Astrocyte (in vitro differentiated cells and primary cell): ENCODE results near the gene PDE5A. TPM values are rescaled to one million over a fixed set of nuclear protein-coding genes. Genes with fewer than 3 reads are reported as not detected.

Experiments used
- DNase-seq: peaks from one replicate; pipeline ENCODE4 v3.0.0-alpha.2; 2010; ENCODE audit warnings: low read depth
- FAIRE-seq: peaks from 2 replicates; lab custom pipeline; 2011; peaks lifted over from hg19 to GRCh38; lab: Jason Lieb, UNC
- H2AFZ ChIP-seq: 2 replicates; pipeline ENCODE4 v1.6.0; 2012; ENCODE audit warnings: low read depth, low read length, inconsistent platforms
- H3K27ac ChIP-seq: 2 replicates; pipeline ENCODE4 v1.5.1; 2011; ENCODE audit warnings: low read depth, low read length, inconsistent platforms
- H3K27me3 ChIP-seq: 2 replicates; pipeline ENCODE4 v1.6.0; 2011; ENCODE audit warnings: low read length, inconsistent platforms; ENCODE audit not compliant: insufficient read depth
- H3K36me3 ChIP-seq: 2 replicates; pipeline ENCODE4 v1.5.1; 2011; ENCODE audit warnings: low read length, inconsistent platforms; ENCODE audit not compliant: insufficient read depth
- H3K4me1 ChIP-seq: 2 replicates; pipeline ENCODE4 v1.5.1; 2011; ENCODE audit warnings: low read length, inconsistent platforms; ENCODE audit not compliant: insufficient read depth
- H3K4me2 ChIP-seq: 2 replicates; pipeline ENCODE4 v1.6.0; 2012; ENCODE audit warnings: low read length, inconsistent platforms
- H3K4me3 ChIP-seq: 2 replicates; pipeline ENCODE4 v1.5.1; 2011; ENCODE audit warnings: low read depth, mild to moderate bottlenecking, low read length, inconsistent platforms; ENCODE audit not compliant: insufficient read depth
- H3K79me2 ChIP-seq: 2 replicates; pipeline ENCODE4 v1.6.0; 2012; ENCODE audit warnings: mild to moderate bottlenecking, low read length, inconsistent platforms; ENCODE audit not compliant: insufficient read depth
- H3K9ac ChIP-seq: 2 replicates; pipeline ENCODE4 v1.6.0; 2012; ENCODE audit warnings: mild to moderate bottlenecking, low read length, inconsistent platforms
- H3K9me3 ChIP-seq: 2 replicates; pipeline ENCODE4 v1.5.1; 2012; ENCODE audit warnings: low read depth, mild to moderate bottlenecking, low read length, inconsistent platforms; ENCODE audit not compliant: insufficient read depth
- H4K20me1 ChIP-seq: 2 replicates; pipeline ENCODE4 v1.6.0; 2012; ENCODE audit warnings: low read length, inconsistent platforms; ENCODE audit not compliant: insufficient read depth
- H3K27ac Mint-ChIP-seq: one replicate; pipeline ENCODE4 v1.8.0; 2021; ENCODE audit warnings: mild to moderate bottlenecking, mixed read lengths; ENCODE audit not compliant: unreplicated experiment
- H3K27me3 Mint-ChIP-seq: one replicate; pipeline ENCODE4 v1.8.0; 2021; ENCODE audit warnings: low read depth, mixed read lengths; ENCODE audit not compliant: unreplicated experiment
- H3K36me3 Mint-ChIP-seq: one replicate; pipeline ENCODE4 v1.8.0; 2021; ENCODE audit warnings: low read depth, mixed read lengths; ENCODE audit not compliant: unreplicated experiment
- H3K4me1 Mint-ChIP-seq: one replicate; pipeline ENCODE4 v1.8.0; 2021; ENCODE audit warnings: low read depth, mixed read lengths; ENCODE audit not compliant: unreplicated experiment
- H3K4me3 Mint-ChIP-seq: one replicate; pipeline ENCODE4 v1.8.0; 2021; ENCODE audit warnings: mild to moderate bottlenecking, moderate library complexity, mixed read lengths; ENCODE audit not compliant: unreplicated experiment
- H3K9me3 Mint-ChIP-seq: one replicate; pipeline ENCODE4 v1.8.0; 2021; ENCODE audit warnings: mild to moderate bottlenecking, mixed read lengths; ENCODE audit not compliant: unreplicated experiment
- CTCF ChIP-seq: IDR thresholded peaks from 2 replicates; pipeline ENCODE4 v1.5.1; 2011; ENCODE audit warnings: low read depth, mild to moderate bottlenecking, inconsistent platforms, low read length, moderate library complexity; ENCODE audit not compliant: insufficient read depth
- EZH2 ChIP-seq: IDR thresholded peaks from 2 replicates; pipeline ENCODE4 v1.6.1; 2012; ENCODE audit warnings: mild to moderate bottlenecking, low read length, inconsistent platforms; ENCODE audit not compliant: insufficient read depth
- total RNA-seq: library from RNA; stranded (reverse); gene quantifications from 2 replicates; pipeline ENCODE4 v1.2.1, GENCODE V29; 2021

PDE5A gene
- total RNA-seq, 1 donor from 2014 or later, result 3.6 TPM

GRCh38 chr4:119549639-119550038, 79.0 kb downstream of the PDE5A start:
- Histone ChIP-seq H3K36me3 (peaks cover 2% of the 10 kb centered on the region), H3K4me1 (peaks cover 6% of the 10 kb centered on the region), H3K79me2 (no peaks in the 10 kb centered on the region), H3K9ac (no peak overlapping the region), H3K27ac (no peak overlapping the region), H3K27me3 (no peaks in the 10 kb centered on the region), H2AFZ (no peak overlapping the region), H3K9me3 (no peaks in the 10 kb centered on the region), H3K4me2 (no peak overlapping the region), H3K4me3 (no peak overlapping the region), H4K20me1 (no peaks in the 10 kb centered on the region)
- no peak overlapping the region for H3K27ac Mint-ChIP-seq
- H3K4me3 Mint-ChIP-seq, result no peak overlapping the region
- no peaks in the 10 kb centered on the region for H3K27me3 Mint-ChIP-seq
- FAIRE-seq (no peak), DNase-seq (no peak)
- H3K4me1 Mint-ChIP-seq, result peaks cover 7% of the 10 kb centered on the region
- H3K9me3 Mint-ChIP-seq, result no peaks in the 10 kb centered on the region
- no peaks in the 10 kb centered on the region for H3K36me3 Mint-ChIP-seq
- TF ChIP-seq EZH2 (no peak), CTCF (no peak)

- no peaks in the 10 kb centered on the region for H3K27me3 Mint-ChIP-seq
- H3K27ac Mint-ChIP-seq, result no peak overlapping the region
- Histone ChIP-seq H2AFZ (no peak overlapping the region), H3K4me3 (no peak overlapping the region), H3K9me3 (no peaks in the 10 kb centered on the region), H3K4me1 (no peaks in the 10 kb centered on the region), H3K27ac (no peak overlapping the region), H3K36me3 (peaks cover 7% of the 10 kb centered on the region), H3K9ac (no peak overlapping the region), H4K20me1 (no peaks in the 10 kb centered on the region), H3K79me2 (no peaks in the 10 kb centered on the region), H3K27me3 (no peaks in the 10 kb centered on the region), H3K4me2 (no peak overlapping the region)
- H3K36me3 Mint-ChIP-seq, result peaks cover 2% of the 10 kb centered on the region
- FAIRE-seq (no peak), DNase-seq (no peak)
- H3K4me1 Mint-ChIP-seq, result no peaks in the 10 kb centered on the region
- H3K4me3 Mint-ChIP-seq, result no peak overlapping the region
- H3K9me3 Mint-ChIP-seq, result peaks cover 2% of the 10 kb centered on the region
- TF ChIP-seq EZH2, result no peak
- TF ChIP-seq CTCF, result no peak
Measured at GRCh38 chr4:119543779-119544178, 84.8 kb downstream of the PDE5A start.

- no peaks in the 10 kb centered on the region for H3K27me3 ChIP-seq
- H3K27me3 Mint-ChIP-seq, result no peaks in the 10 kb centered on the region
- FAIRE-seq, result no peak
- H3K9ac ChIP-seq, result no peak overlapping the region
- peaks cover 8% of the 10 kb centered on the region for H3K36me3 ChIP-seq
- H3K27ac Mint-ChIP-seq, result no peak overlapping the region
- TF ChIP-seq EZH2, result no peak
- no peak for TF ChIP-seq CTCF
- no peaks in the 10 kb centered on the region for H3K79me2 ChIP-seq
- no peaks in the 10 kb centered on the region for H3K9me3 ChIP-seq
- no peak overlapping the region for H3K27ac ChIP-seq
- no peaks in the 10 kb centered on the region for H3K4me1 ChIP-seq
- no peak overlapping the region for H3K4me2 ChIP-seq
- H3K9me3 Mint-ChIP-seq, result peaks cover 2% of the 10 kb centered on the region
- no peak overlapping the region for H2AFZ ChIP-seq
- H3K4me3 ChIP-seq, result no peak overlapping the region
- H3K4me1 Mint-ChIP-seq, result no peaks in the 10 kb centered on the region
- H3K4me3 Mint-ChIP-seq, result no peak overlapping the region
- H3K36me3 Mint-ChIP-seq, result peaks cover 2% of the 10 kb centered on the region
- H4K20me1 ChIP-seq, result no peaks in the 10 kb centered on the region
- no peak for DNase-seq
Measured at GRCh38 chr4:119543187-119543586, 85.4 kb downstream of the PDE5A start.
